Raji (cell line): ENCODE measurements around the gene COL18A1.

ENCODE experiments used
- POLR2A ChIP-seq: IDR thresholded peaks from 2 replicates; pipeline ENCODE4 v1.6.1; 2011; ENCODE audit warnings: low read depth, low read length, control low read depth; ENCODE audit not compliant: insufficient read depth

COL18A1 gene

DNA sequence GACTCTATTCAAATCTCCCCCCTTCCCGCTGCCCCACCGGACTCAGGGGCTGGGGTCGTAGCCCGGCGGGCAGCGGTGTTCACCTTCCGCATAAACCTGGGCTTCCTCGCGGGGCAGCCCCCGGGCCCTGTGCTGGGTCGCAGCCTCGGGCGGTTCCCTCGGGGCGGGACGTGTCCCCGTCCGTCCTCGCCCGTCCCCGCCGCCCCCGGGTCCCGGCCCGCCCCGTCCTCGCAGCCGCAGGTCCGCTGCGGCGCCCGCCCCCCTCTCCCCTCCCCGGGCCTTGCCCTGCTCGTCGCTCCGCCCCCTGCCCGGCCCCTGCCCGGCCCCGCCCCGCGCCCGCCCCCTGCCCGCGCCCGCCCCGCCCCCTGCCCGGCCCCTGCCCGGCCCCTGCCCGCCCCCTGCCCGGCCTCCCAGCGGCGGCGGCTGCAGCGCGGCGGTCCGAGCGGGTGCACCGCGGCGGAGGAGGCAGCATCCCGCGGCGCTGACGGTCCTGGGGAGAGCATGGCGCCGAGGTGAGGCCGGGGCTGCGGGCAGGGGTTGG lies at the start of gene COL18A1:
TSS of gene COL18A1 (plus strand) at position 436 of the 541 bp plus-strand sequence. CDS start at position 502, 66 bp downstream.
- TF ChIP-seq POLR2A = no peak

DNA sequence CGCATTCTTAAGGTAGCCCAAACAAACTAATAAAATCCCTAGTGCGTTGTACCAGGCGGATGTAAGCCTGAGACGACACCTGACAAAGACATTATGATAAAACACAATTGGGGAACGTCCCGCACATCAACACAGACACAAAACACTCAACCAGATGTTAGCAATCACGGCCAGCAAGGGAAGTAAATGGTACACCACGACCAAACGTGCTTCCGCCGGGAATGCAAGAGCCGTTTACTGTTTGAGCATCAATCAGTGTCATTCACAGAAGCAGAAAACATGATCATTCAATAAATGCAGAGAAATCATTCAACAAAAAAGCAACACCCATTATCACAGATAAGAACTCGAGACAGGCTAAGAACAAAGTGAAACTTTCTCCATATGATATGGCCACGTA lies 49.4 kb upstream of the COL18A1 start:
- no peak for TF ChIP-seq POLR2A

DNA sequence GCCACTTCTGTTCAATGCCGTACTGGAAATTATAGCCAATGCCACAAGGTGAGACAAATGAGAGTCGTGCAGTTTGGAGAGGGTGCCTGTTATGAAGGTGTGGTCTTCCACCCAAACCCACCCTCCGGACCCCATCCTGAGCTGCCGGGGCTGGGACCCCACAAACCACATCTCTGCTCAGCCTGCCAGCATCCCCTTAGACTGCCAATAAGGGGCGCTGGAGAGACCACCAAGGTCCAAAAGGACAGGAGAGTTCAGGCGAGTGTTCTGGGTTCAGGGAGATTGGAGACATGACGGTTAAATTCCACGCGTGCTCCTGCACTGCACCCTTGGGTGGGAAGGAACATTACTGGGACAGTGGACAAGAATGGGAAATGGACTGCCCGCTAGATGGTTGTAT lies 48.7 kb upstream of the COL18A1 start:
- no peak for TF ChIP-seq POLR2A

- no peak for TF ChIP-seq POLR2A
Measured at GRCh38 chr21:45356653-45357435, 48.1 kb upstream of the COL18A1 start.

DNA sequence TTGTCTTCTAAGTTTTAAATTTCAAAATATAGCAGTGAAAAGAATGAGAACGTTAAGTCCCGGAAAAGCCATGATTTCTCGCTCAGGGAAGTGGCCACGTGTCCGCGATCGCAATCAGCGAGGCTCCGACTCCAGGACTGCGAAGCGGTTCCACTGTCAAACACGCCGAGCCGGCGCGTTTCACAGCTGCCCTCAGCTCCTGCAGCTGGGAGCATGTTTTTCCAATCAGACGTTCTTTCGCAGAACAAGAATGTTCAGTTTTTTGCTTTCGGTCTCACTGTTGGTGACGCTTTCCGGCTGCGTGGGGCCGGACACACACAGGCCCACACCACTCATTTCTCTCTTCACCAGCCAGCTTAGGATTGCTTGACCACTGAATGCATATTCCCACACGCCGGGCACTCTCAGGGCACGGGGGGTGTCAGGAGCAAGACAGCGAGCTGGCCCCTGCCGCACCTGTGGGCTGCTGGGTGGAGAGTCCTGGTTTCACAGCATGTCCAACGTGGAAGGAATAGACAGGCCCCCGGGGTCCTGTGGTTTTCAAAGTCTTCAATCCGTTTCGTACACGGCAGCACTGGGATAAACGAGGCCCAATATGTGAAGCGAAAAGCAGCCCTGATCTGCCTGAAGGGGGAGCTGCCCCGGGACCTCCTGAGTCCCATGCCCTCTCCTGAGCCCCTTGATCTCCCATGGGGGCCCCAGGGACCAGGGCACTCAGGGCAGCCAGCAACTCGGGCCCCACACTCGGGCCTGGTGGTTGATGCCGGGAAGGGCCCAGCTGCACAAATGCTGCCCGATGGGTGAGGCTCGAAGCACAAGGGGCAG lies 47.3 kb upstream of the COL18A1 start:
- no peak for TF ChIP-seq POLR2A

GRCh38 chr21:45358261-45358670 lies 46.7 kb upstream of the COL18A1 start:
- TF ChIP-seq POLR2A = no peak

DNA sequence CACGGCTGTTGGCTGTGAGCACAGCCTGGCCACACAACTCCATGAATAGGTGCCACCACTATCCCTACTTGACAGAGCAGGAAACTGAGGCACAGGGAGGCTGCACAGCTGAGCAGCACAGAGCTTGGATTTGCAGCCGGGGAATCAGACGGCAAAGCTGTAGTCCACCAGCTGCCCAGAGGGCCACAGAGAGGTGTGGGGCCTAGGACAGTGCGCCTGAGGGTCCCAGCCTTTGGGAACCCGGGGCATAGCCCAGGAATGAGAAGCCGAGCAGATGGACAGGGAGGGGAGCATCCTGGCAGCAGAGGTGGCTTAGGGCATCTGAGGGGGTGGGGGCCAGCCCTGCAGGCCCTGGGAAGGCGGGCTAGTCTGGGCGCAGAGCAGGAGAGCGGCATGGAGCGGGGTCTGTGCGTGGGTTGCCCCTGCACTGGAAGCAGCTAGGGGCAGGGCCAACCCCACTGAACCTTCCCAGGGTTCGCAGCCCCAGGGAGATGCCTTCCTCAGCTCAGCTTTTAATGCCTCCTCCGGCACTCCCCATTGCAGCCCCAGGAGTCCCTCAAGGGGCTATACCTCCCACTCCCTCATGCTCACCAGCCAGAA lies 46.2 kb upstream of the COL18A1 start:
- TF ChIP-seq POLR2A = no peak

DNA sequence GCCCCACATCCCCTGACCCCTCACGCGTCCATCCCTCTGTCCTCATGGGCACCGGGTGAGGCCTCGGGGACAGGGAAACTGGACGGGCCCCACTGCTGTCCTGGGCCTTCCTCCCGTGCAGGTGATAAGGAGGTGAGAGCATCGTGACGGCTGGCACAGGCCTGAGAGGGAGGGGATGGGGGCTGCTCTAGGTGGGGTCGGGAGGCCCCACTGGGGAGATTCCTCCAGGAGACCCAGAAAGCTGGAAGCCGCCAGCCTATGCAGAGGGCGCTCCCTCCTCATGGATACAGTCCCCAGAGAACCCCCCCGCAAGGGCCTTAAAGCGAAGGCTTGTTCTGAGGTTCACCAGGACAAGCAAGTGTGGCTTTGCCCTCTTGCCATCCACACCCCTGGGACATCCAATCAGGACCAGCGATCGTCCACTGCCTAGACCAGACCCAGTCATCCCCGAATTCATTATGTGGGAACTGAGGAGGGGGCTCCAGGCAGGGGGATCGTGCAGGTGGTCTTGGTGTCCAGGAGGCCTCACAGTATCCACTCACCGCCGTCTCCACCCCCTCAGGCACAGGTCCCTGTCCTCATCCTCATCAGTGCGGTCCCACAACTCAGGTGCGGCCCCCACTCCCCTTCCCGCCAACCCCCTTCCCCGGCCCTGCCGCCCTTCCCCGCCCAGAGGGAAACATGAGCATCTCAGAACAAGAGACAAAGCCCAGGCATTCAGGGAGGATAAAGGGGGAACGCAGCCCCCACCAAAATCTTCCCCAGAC lies 45.3 kb upstream of the COL18A1 start:
- TF ChIP-seq POLR2A = no peak

DNA sequence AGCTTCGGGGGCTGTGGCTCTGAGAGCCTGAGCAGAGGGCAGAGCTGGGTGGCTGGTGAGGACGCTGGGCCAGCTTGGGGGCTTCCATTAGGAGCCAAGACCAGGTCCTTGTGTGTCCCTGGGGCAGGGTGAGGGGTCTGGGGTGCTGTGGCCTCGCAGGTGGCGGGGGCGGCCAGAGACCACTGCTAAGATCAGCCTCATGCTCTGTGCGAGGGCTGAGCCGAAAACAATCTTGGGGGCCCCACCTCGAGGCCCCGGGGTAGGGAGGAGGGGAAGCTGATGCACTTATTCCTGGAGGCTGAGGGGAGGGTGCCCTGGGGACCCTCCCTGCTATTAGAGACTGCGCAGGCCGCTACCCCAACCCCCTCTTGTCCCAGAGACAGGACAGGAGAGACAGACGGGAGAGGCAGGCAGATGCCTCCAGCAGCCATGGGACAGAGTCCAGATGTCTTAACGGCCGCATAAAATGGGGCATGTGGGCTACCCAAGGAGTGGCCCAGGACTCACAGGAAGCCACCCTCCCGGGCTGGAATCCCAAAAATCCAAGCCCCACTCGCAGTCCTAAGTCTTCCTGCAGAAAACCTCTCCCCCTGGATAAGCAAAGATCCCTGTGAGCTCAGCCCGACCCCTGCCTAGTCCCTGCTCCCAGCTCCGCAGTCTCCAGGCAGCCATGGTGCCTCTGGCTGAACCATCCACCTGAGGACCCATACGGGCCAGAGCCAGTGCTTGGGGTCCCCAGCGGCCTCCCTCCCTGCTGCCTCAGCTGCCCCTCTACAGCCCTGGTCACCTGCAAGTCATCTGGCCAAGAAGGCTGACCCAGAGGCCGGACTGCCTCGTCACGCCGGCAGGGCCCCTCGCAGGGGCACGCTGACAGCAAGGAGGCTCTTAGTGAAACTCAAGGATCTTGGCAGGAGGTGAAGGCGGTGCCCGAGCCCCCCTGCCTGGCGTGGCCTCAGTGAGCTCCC lies 43.6 kb upstream of the COL18A1 start:
- no peak for TF ChIP-seq POLR2A

DNA sequence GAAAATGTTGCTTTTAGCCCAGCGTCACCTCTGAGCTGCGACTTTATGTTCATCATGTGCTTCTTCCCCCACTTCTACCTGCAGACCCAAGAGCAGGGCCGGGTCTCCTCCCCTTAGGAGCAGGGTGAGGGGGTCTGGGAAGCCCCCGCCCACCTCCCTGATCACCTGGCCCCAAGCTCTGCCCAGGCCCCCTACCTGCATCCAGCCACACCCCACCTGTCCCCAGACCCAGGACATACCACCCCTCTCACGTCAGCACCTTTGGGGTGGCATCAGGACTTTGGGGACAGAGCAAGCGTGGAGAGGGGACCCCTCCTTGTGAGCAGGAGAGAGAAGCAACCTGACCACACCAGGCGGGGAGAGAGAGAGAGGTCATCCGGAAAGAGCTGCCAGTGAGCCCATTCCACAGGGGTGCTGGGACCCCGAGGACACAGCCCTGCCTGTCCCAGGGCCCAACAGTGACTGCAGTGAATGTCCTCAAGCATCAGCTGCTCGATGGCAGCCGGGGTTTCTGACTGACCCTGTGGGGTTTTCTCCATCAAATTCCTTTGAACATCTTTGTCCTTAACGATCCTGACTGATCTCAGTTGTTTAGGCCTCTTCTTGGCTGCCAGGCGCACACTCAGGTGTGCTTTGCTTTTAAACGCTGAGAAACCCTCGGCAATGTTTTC lies 42.8 kb upstream of the COL18A1 start:
- TF ChIP-seq POLR2A = no peak

GRCh38 chr21:45362748-45363145 lies 42.2 kb upstream of the COL18A1 start:
- TF ChIP-seq POLR2A = no peak

- TF ChIP-seq POLR2A = no peak
Measured at GRCh38 chr21:45363921-45364467, 41.0 kb upstream of the COL18A1 start.

DNA sequence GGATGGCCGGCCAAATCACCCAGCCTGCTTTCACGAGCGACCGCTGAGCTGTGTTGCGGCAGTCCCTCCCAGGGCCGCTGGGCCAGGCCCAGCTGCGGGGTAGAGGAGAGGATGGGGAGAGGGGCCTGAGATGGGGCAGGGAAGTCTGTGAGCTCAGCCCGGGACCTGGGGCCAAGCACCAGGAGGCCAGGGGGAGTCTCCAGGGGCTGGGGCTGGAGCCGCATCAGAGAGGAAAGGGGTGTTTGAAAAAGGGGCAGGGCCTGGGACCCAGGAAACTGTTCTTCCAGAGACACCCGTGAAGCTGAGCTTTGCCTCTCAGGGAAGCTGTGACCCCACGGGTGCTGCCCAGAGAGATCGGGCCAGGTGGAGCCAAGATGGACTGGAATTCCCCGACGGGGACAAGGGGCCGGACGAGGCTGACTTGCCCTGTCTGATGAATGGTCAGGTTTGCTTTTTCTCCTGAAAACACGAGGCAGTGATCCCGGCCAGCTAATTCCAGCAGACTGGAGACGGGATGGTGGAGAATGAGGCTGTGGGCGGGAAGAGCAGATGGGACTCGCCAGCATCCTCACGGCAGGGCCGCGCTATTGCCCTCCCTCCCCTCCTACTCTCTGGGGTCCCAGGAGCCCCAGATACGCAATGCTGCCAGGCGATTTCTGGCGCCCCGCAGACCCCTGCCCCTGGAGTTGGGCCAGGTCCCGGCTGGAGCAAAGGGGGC lies 40.3 kb upstream of the COL18A1 start:
- no peak for TF ChIP-seq POLR2A

DNA sequence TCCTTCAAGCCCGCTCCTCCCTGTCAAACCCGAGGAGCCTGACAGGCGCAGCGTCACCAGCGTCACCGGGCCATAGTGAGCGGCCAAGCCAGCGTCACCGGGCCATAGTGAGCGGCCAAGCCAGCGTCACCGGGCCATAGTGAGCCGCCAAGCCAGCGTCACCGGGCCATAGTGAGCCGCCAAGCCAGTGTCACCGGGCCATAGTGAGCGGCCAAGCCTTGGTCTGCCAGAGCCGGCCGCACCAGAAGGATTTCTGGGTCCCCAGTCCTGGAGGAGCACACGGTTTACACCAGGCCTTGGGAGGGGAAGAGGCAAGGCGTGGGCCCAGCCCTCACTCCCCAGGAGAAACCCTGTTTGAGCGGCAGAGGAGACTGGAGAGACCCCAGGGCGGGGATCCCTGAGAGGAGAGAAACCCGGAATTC lies 39.8 kb upstream of the COL18A1 start:
- no peak for TF ChIP-seq POLR2A
